Panc1 (cell line): ENCODE results near the gene RASAL1. TPM values are rescaled to one million over a fixed set of nuclear protein-coding genes. Genes with fewer than 3 reads are reported as not detected.

ENCODE experiments used
- ATAC-seq: fragments of 200-7000 bp; cut with Tn5 transposase; 2 replicates; pipeline ENCODE4 v1.9.1; 2020; ENCODE audit warnings: mild to moderate bottlenecking, moderate library complexity
- BruUV-seq: library from RNA; stranded (reverse); fragments of 400-500 nt; replicated peaks from 2 replicates; lab custom pipeline; 2021; lab: Mats Ljungman, UMichigan
- CTCF ChIA-PET: fragments of 300-600 bp; sonication (Branson Sonifier 250); formaldehyde crosslinking; loops from one replicate; lab custom pipeline; 2022; ENCODE audit warnings: antibody characterized with exemption; lab: Charles Lee
- POLR2A ChIA-PET: fragments of 300-600 bp; sonication (Branson Sonifier 250); formaldehyde crosslinking; loops from one replicate; lab custom pipeline; 2022; ENCODE audit warnings: antibody characterized with exemption; lab: Charles Lee
- DNase-seq: peaks from one replicate; pipeline ENCODE4 v3.0.0-alpha.2; 2010; ENCODE audit warnings: low read depth, low spot score
- H3K27ac ChIP-seq: 2 replicates; pipeline ENCODE4 v1.5.1; 2011; ENCODE audit warnings: mild to moderate bottlenecking, low read length, inconsistent platforms
- H3K27me3 ChIP-seq: fragments of 200-500 bp; sonication (Bioruptor generic); 2 replicates; pipeline ENCODE4 v1.6.0; 2014; ENCODE audit warnings: low read length, inconsistent platforms; ENCODE audit not compliant: control insufficient read depth, insufficient read depth
- H3K36me3 ChIP-seq: fragments of 200-500 bp; sonication (Bioruptor generic); 2 replicates; pipeline ENCODE4 v1.5.1; 2014; ENCODE audit warnings: inconsistent platforms, mild to moderate bottlenecking, low read length, moderate library complexity; ENCODE audit not compliant: control insufficient read depth, insufficient read depth
- H3K4me1 ChIP-seq: 2 replicates; pipeline ENCODE4 v1.5.1; 2011; ENCODE audit warnings: inconsistent platforms, mild to moderate bottlenecking, low read length, moderate library complexity; ENCODE audit not compliant: control insufficient read depth, insufficient read depth
- H3K4me3 ChIP-seq, 2 experiments: 2 replicates each; pipeline ENCODE4 v1.5.1; 2011 to 2012; ENCODE audit warnings: low read depth in 2 of 2, low read length in 2 of 2, mild to moderate bottlenecking in 2 of 2, inconsistent platforms in 1 of 2, moderate library complexity in 1 of 2
- H3K9me3 ChIP-seq: fragments of 200-500 bp; sonication (Bioruptor generic); 2 replicates; pipeline ENCODE4 v1.5.1; 2014; ENCODE audit warnings: low read depth, mild to moderate bottlenecking, inconsistent platforms, low read length, moderate library complexity; ENCODE audit not compliant: control insufficient read depth, insufficient read depth
- POLR2AphosphoS5 ChIP-seq: IDR thresholded peaks from 2 replicates; pipeline ENCODE4 v1.6.1; 2012; ENCODE audit warnings: mild to moderate bottlenecking, low read depth, low read length, moderate library complexity
- REST ChIP-seq, 2 experiments: IDR thresholded peaks; 2 replicates each; pipeline ENCODE4 v1.6.1; 2011 to 2012; ENCODE audit warnings: low read depth in 2 of 2, control low read depth in 1 of 2, low read length in 1 of 2, mild to moderate bottlenecking in 1 of 2, moderate library complexity in 1 of 2; ENCODE audit not compliant: insufficient read depth in 1 of 2
- SIN3A ChIP-seq: IDR thresholded peaks from 2 replicates; pipeline ENCODE4 v1.6.1; 2012; ENCODE audit warnings: low read depth, mild to moderate bottlenecking, low read length, moderate library complexity, borderline replicate concordance; ENCODE audit not compliant: insufficient read depth
- TCF7L2 ChIP-seq: IDR thresholded peaks from 2 replicates; pipeline ENCODE4 v1.6.1; 2011; ENCODE audit warnings: mild to moderate bottlenecking, low read depth, low read length, inconsistent platforms
- in situ Hi-C: cut with HindIII; loops from 2 replicates; pipeline ENCODE4 v1.10.0; 2016; ENCODE audit warnings: low sequenced_read_pairs, low pct_unique_long_range_greater_than_20kb
- intact Hi-C: fragments of 100-400 bp; cut with micrococcal nuclease; formaldehyde crosslinking; loops from one replicate; pipeline ENCODE4 v1.10.0; 2022; ENCODE audit not compliant: unreplicated experiment
- total RNA-seq: library from RNA; stranded (reverse); gene quantifications from one replicate; pipeline ENCODE4 v1.2.1, GENCODE V29; 2021; ENCODE audit not compliant: unreplicated experiment
- TF ChIP-seq, protein P1 (sequence below): fragments of 450-650 bp; IDR thresholded peaks from 2 replicates; pipeline ENCODE4 v1.5.1; 2017; ENCODE audit warnings: mild to moderate bottlenecking

The RASAL1 gene
- total RNA-seq, 1 experiment from 2014 or later, result 0.28 TPM

GRCh38 chr12:113055594-113056380 is 79.8 kb downstream of the RASAL1 start:
- no TSS peak for BruUV-seq
- ATAC-seq, result peak; percentile 33; the same call in 1 of the 2 replicates
- H3K36me3 ChIP-seq, result no peaks in the 10 kb centered on the region
- ChIA-PET CTCF (no interaction called here), POLR2A (no interaction called here)
- intact Hi-C loops, result no loop called here
- H3K9me3 ChIP-seq, result no peaks in the 10 kb centered on the region
- H3K27me3 ChIP-seq, result peaks cover 22% of the 10 kb centered on the region
- no peak overlapping the region for H3K27ac ChIP-seq
- in situ Hi-C loops, result loop anchor here (25.0 kb wide), 1 partner anchor 107 kb away; no protein-coding TSS in a partner anchor
- TF ChIP-seq SIN3A (no peak), REST (IDR thresholded peaks at IDR 0.05; ENCODE audit: insufficient read depth in 1 of 2, low read depth in 2 of 2, low read length in 1 of 2) (no peak), TCF7L2 (no peak), POLR2AphosphoS5 (no peak)
- TF ChIP-seq, protein P1, sequence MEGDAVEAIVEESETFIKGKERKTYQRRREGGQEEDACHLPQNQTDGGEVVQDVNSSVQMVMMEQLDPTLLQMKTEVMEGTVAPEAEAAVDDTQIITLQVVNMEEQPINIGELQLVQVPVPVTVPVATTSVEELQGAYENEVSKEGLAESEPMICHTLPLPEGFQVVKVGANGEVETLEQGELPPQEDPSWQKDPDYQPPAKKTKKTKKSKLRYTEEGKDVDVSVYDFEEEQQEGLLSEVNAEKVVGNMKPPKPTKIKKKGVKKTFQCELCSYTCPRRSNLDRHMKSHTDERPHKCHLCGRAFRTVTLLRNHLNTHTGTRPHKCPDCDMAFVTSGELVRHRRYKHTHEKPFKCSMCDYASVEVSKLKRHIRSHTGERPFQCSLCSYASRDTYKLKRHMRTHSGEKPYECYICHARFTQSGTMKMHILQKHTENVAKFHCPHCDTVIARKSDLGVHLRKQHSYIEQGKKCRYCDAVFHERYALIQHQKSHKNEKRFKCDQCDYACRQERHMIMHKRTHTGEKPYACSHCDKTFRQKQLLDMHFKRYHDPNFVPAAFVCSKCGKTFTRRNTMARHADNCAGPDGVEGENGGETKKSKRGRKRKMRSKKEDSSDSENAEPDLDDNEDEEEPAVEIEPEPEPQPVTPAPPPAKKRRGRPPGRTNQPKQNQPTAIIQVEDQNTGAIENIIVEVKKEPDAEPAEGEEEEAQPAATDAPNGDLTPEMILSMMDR, result no peak
- H3K4me3 ChIP-seq, result no peak overlapping the region
- H3K4me1 ChIP-seq, result no peaks in the 10 kb centered on the region
- DNase-seq, result no peak

- no peak for DNase-seq
- intact Hi-C loops, result no loop called here
- no TSS peak for BruUV-seq
Observed at GRCh38 chr12:113054948-113055486, 80.5 kb downstream of the RASAL1 start.

More at GRCh38 chr12:113054948-113055486, 80.5 kb downstream of the RASAL1 start:
- TF ChIP-seq SIN3A (no peak), TCF7L2 (no peak), POLR2AphosphoS5 (no peak), REST (IDR thresholded peaks at IDR 0.05; ENCODE audit: insufficient read depth in 1 of 2, low read depth in 2 of 2, low read length in 1 of 2) (no peak)
- TF ChIP-seq, protein P1, result no peak
- Histone ChIP-seq H3K27ac (no peak overlapping the region), H3K36me3 (no peaks in the 10 kb centered on the region), H3K4me3 (no peak overlapping the region), H3K27me3 (peaks cover 22% of the 10 kb centered on the region), H3K4me1 (no peaks in the 10 kb centered on the region), H3K9me3 (no peaks in the 10 kb centered on the region)
- in situ Hi-C loops, result loop anchor here (25.0 kb wide), 1 partner anchor 107 kb away; no protein-coding TSS in a partner anchor
- no peak for ATAC-seq
- CTCF ChIA-PET, result no interaction called here
- POLR2A ChIA-PET, result no interaction called here
